ENCODE measurements around the gene ITPA. TPM values are rescaled to one million over a fixed set of nuclear protein-coding genes. Genes with fewer than 3 reads are reported as not detected.

ITPA gene
- total RNA-seq, 1 experiment from 2014 or later: 77.3 TPM

- H4K20me1 ChIP-seq (ENCODE audit: insufficient read depth): no peaks in the 10 kb centered on the region
Observed at GRCh38 chr20:3189561-3190131, 19.7 kb upstream of the ITPA start.

More at GRCh38 chr20:3189561-3190131, 19.7 kb upstream of the ITPA start:
- no TSS peak for BruUV-seq (replicated peaks)
- no peaks in the 10 kb centered on the region for H3K79me2 ChIP-seq (ENCODE audit: insufficient read depth, low read length)
- POLR2A ChIA-PET: no interaction called here
- no peak overlapping the region for H2AFZ ChIP-seq (ENCODE audit: low read depth, low read length, poor library complexity, severe bottlenecking)
- intact Hi-C loops (cut with micrococcal nuclease): no loop called here
- CTCF ChIA-PET: no interaction called here
- H3K9me3 ChIP-seq (ENCODE audit: control insufficient read depth in 1 of 2, insufficient read depth in 1 of 2, low read depth in 1 of 2, low read length in 2 of 2): no peaks in the 10 kb centered on the region
- TF ChIP-seq RAD21 (IDR thresholded peaks at IDR 0.05; ENCODE audit: low read depth): no peak
- TF ChIP-seq ZFX (IDR thresholded peaks at IDR 0.05): no peak
- no peak for TF ChIP-seq FOSL1 (IDR thresholded peaks at IDR 0.05; ENCODE audit: low read depth)
- no peak for TF ChIP-seq CEBPB (IDR thresholded peaks at IDR 0.05; ENCODE audit: low read depth)
- TF ChIP-seq MAX (IDR thresholded peaks at IDR 0.05): no peak
- no peak for TF ChIP-seq EZH2phosphoT487 (IDR thresholded peaks at IDR 0.05; ENCODE audit: borderline replicate concordance)
- TF ChIP-seq ZNF274 (IDR thresholded peaks at IDR 0.05; ENCODE audit: low read depth, low read length): no peak
- no peak for TF ChIP-seq CBX3 (IDR thresholded peaks at IDR 0.05; ENCODE audit: low read depth)
- TF ChIP-seq TCF7L2 (IDR thresholded peaks at IDR 0.05; ENCODE audit: borderline replicate concordance, extremely low read depth, insufficient read depth, insufficient read length): no peak
- TF ChIP-seq REST (IDR thresholded peaks at IDR 0.05; ENCODE audit: low read depth): no peak
- TF ChIP-seq ZBTB33 (IDR thresholded peaks at IDR 0.05; ENCODE audit: extremely low read depth, insufficient replicate concordance, low read length): no peak
- no peak for TF ChIP-seq POLR2A (IDR thresholded peaks at IDR 0.05; ENCODE audit: borderline replicate concordance, extremely low read depth, insufficient read depth, insufficient read length)
- no peak for TF ChIP-seq SP1 (IDR thresholded peaks at IDR 0.05; ENCODE audit: low read depth)
- no peak for TF ChIP-seq SIN3A (IDR thresholded peaks at IDR 0.05; ENCODE audit: low read depth)
- no peak overlapping the region for H3K9ac ChIP-seq (ENCODE audit: low read length)
- H3K9me2 ChIP-seq (ENCODE audit: insufficient read depth): no peaks in the 10 kb centered on the region
- H3K4me1 ChIP-seq (ENCODE audit: control insufficient read depth in 1 of 2, insufficient read depth in 2 of 2, low read length in 2 of 2): no peaks in the 10 kb centered on the region
- ATAC-seq: no peak
- no peak overlapping the region for H3K4me3 ChIP-seq (replicated peaks in 1 of 2; ENCODE audit: low read depth in 1 of 2, low read length in 2 of 2)
- H3K27ac ChIP-seq (ENCODE audit: low read depth, low read length): no peak overlapping the region
- peaks cover 14 to 21% of the 10 kb centered on the region in 2 experiments; a peak in 3 of 4 replicates for H3K36me3 ChIP-seq (ENCODE audit: control insufficient read depth in 1 of 2, insufficient read depth in 2 of 2, low read length in 2 of 2)
- RAD21 ChIA-PET (ENCODE audit: low non-redundant PET in 1 of 2, low total read pairs in 2 of 2, uncharacterized antibody in 2 of 2, unreplicated experiment in 2 of 2): interaction anchor here in 1 of 2 experiments (0.7 kb wide), 1 partner anchor 61 kb away, joined by 3 read pairs; no protein-coding TSS in a partner anchor
- no peak for DNase-seq (ENCODE audit: low read depth, low spot score)
- no peaks in the 10 kb centered on the region for H3K27me3 ChIP-seq (ENCODE audit: insufficient read depth, low read length)
- no peak overlapping the region for H3K4me2 ChIP-seq (ENCODE audit: low read length)

Measured in HCT116 (cell line).